GM06990 (cell line): ENCODE results near the gene NR1H4.

Experiments
- DNase-seq: peaks from one replicate; pipeline ENCODE4 v3.0.0-alpha.2; 2011; ENCODE audit not compliant: insufficient read length; ENCODE audit errors: extremely low read depth
- H3K27me3 ChIP-seq: replicated peaks from 2 replicates; pipeline ENCODE4 v1.6.0; 2011; ENCODE audit warnings: low read length; ENCODE audit not compliant: control insufficient read depth, insufficient read depth
- H3K36me3 ChIP-seq: 2 replicates; pipeline ENCODE4 v1.5.1; 2011; ENCODE audit warnings: low read length; ENCODE audit not compliant: control insufficient read depth, insufficient read depth
- H3K4me3 ChIP-seq: replicated peaks from 2 replicates; pipeline ENCODE4 v1.5.1; 2011; ENCODE audit warnings: low read depth, mild to moderate bottlenecking, control low read depth, low read length
- CTCF ChIP-seq: IDR thresholded peaks from 2 replicates; pipeline ENCODE4 v1.5.1; 2011; ENCODE audit warnings: low read length, control low read depth, mild to moderate bottlenecking, inconsistent platforms; ENCODE audit not compliant: insufficient read depth, poor library complexity, severe bottlenecking

NR1H4 gene

DNA sequence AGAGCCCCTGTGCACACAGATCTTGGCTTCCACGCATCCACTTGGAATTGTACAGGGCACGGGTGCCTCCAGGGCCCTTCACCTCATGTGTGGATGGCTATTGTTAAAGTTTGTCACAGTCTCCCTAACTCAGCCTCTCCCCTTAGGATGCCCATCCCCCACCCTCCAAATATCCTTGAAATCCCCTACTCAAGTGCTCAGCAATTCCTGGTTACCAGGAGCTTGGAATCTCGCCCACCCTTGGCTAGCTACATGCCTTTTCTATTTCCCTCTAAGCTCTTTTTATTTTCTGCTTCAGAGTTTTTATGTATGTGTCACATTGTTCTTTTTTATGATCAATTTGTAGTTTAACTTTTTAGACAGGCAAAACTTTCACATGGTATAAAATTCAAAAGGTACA lies 13.0 kb upstream of the NR1H4 start:
- no peak overlapping the region for H3K4me3 ChIP-seq
- no peak for TF ChIP-seq CTCF
- no peaks in the 10 kb centered on the region for H3K27me3 ChIP-seq
- no peaks in the 10 kb centered on the region for H3K36me3 ChIP-seq
- DNase-seq: no peak

DNA sequence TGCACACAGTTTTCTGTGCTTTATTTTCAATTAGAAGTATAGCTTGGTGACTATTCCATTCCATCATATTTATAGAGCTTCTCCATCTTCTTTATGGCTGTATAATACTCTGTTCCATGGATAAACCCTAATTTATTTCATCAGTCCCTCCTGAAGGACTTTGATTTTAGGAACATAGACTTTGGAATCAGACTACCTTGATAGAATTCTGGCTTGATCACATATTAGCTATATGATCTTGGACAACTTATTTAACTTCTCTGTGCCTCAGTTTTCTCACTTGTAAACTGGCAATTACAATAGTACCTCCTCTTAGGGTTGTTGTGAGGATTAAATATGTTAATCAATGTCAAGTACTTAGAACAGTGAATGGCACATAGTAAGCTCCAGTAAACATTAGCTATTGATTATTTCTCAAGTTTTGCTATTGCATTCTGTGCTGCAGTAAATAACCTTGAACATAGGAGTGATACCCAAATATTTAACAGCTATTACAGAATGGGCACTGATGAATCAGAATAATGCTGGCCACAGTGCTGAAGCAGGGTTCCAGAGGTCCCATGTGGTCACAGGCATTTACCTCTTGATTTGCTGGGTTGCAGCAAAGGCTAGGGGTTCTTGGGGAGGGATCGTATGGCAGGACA lies 12.2 kb upstream of the NR1H4 start:
- DNase-seq: no peak
- H3K27me3 ChIP-seq: no peaks in the 10 kb centered on the region
- H3K36me3 ChIP-seq: no peaks in the 10 kb centered on the region
- no peak overlapping the region for H3K4me3 ChIP-seq
- no peak for TF ChIP-seq CTCF

- DNase-seq: no peak
- no peak for TF ChIP-seq CTCF
- H3K4me3 ChIP-seq: no peak overlapping the region
- H3K27me3 ChIP-seq: no peaks in the 10 kb centered on the region
- H3K36me3 ChIP-seq: no peaks in the 10 kb centered on the region
Observed at GRCh38 chr12:100463661-100464060, 10.0 kb upstream of the NR1H4 start.

DNA sequence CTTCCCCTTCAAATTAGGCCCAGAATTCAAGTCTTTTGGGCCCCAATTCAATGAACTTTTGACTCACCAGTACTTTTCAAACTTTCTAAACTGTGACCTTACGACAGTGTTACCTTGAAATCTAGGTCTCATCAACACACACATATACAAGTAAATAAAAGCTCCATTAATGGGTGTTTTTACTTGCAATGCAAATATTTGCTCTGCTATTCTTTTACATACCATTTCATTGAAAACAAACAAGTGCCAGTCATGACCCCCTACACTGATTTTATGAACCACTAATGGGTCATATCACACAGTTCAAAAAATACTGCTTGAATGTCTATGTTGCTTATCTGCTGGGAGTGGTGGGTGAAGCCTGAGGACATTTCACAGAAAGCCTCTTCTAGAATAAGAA lies 9.1 kb upstream of the NR1H4 start:
- H3K27me3 ChIP-seq: no peaks in the 10 kb centered on the region
- no peak for DNase-seq
- H3K36me3 ChIP-seq: no peaks in the 10 kb centered on the region
- H3K4me3 ChIP-seq: no peak overlapping the region
- TF ChIP-seq CTCF: no peak

DNA sequence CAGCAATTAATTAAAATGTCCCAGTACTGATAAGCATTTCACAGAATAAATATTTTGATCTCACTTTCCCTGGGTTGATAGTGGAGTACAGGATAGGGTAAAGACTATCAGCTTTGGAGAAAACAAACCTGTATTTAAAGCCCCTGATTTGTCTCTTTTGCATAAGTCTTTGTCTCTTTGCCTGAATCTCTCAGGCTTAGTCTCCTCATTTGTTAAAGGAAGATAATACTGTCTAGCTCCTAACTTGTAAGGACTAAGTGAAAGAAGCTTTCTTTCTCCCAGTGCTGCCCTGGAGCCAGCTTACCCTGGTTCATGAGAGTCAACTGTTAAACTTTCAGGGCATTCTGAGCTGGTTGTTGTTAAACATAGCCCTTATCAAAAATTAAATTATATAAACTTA lies 5.5 kb upstream of the NR1H4 start:
- DNase-seq: no peak
- no peaks in the 10 kb centered on the region for H3K27me3 ChIP-seq
- TF ChIP-seq CTCF: no peak
- H3K4me3 ChIP-seq: no peak overlapping the region
- no peaks in the 10 kb centered on the region for H3K36me3 ChIP-seq

DNA sequence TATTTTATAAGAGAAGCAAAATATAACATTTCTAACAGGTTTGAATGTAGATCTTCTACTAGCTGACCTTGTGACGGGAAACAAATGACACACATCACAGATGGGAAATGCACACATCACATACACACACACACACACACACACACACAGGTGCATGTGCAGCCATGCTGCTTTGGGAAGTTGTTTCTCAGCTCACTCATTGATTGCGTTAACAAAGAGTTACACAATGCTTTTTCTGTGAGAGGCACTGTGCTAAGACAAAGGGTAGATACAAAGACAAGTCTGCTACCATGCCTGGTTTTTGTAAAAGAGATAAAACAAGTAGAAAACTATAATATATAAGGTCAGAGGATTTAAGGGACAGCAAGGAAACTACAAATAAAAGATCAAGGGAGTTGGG lies 1.3 kb upstream of the NR1H4 start:
- DNase-seq: no peak
- no peak overlapping the region for H3K4me3 ChIP-seq
- TF ChIP-seq CTCF: no peak

More for the DNA sequence above, 1.3 kb upstream of the NR1H4 start:
- no peaks in the 10 kb centered on the region for H3K36me3 ChIP-seq
- no peaks in the 10 kb centered on the region; the same call in 1 of the 2 replicates for H3K27me3 ChIP-seq
